Measurements from ENCODE around the gene MAP3K12. TPM values are rescaled to one million over a fixed set of nuclear protein-coding genes. Genes with fewer than 3 reads are reported as not detected.
"Not testable (repeated sequence)": the region's sequence is repeated elsewhere in the genome, so short reads cannot be mapped to it uniquely, and the experiment has no call there.

Gene MAP3K12
- total RNA-seq, 4 donors from 2014 or later, result 6.4 to 12.8 (median 9.4) TPM

DNA sequence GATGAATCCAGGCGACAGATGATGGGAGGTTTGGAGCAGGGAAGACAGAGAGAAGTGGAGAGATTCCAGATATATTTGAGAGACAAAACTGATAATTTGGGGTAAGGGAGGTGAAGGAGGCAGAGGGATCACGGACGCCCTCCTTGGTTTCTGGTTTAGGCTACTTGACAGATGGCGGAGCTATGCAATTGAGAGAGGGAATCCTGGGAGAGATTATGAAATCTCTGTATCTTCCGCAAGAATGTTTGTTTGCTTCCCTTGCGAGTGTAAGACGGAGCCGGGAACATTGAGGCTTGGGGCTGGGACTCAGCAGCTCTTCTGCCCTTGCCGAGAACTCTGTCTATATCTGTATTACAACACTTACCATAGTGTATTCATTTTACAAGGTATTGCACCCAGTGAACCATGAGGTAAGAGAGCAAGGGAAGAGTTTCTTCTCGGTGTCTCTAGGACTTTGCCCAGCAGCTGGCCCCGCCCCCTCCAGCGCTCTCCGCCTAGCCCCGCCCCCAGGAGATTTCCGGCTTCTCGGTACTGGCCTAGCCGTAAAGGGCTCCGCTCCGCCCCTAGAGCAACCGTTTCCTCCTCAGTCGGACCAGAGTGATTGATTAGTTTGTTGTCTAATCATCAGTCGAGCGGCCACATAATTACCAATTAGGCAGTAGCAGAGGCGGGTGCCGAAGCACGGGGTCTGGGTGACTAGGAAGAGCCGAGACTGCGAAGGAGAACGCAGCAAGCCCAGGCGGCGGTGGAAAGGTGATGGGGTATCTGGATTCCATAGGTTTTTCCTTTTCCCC, 58.0 kb downstream of the MAP3K12 start, which contains the start of gene PRR13:
TSS of gene PRR13 (plus strand) at position 695 of the 794 bp plus-strand sequence. CDS start 981 bp downstream, outside the sequence.
- 2% methylated on average over 31 of the region's 31 CpGs for WGBS, 2 donors
- DNase-seq (ENCODE audit: low spot score in 2 of 2), result peak; percentile 99 to 100
- peak within 1 kb of the TSS; percentile 70 for H3K4me3 ChIP-seq (ENCODE audit: low read depth, poor library complexity, severe bottlenecking)
- peak in 1 of 2 donors; percentile 88 for TF ChIP-seq POLR2A (IDR thresholded peaks at IDR 0.05)
- TF ChIP-seq, protein P1, sequence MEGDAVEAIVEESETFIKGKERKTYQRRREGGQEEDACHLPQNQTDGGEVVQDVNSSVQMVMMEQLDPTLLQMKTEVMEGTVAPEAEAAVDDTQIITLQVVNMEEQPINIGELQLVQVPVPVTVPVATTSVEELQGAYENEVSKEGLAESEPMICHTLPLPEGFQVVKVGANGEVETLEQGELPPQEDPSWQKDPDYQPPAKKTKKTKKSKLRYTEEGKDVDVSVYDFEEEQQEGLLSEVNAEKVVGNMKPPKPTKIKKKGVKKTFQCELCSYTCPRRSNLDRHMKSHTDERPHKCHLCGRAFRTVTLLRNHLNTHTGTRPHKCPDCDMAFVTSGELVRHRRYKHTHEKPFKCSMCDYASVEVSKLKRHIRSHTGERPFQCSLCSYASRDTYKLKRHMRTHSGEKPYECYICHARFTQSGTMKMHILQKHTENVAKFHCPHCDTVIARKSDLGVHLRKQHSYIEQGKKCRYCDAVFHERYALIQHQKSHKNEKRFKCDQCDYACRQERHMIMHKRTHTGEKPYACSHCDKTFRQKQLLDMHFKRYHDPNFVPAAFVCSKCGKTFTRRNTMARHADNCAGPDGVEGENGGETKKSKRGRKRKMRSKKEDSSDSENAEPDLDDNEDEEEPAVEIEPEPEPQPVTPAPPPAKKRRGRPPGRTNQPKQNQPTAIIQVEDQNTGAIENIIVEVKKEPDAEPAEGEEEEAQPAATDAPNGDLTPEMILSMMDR (IDR thresholded peaks at IDR 0.05), result no peak
- intact Hi-C loops (cut with DNase I; ENCODE audit: low total_unique reads), result no loop called here

DNA sequence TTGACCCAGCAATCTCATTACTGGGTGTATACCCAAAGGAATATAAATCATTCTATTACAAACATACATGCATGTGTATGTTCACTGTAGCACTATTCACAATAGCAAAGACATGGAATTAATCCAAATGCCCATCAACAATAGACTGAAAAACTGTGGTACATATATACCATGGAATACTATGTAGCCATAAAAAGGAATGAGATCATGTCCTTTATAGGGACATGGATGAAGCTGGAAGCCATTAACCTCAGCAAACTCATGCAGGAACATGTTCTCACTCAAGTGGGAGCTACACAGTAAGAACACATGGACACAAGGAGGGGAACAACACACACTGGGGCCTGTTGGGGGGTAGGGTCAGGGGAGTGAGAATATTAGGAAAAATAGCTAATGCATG, 59.7 kb downstream of the MAP3K12 start:
- DNase-seq (ENCODE audit: low spot score in 2 of 2); H3K4me3 ChIP-seq (ENCODE audit: low read depth, poor library complexity, severe bottlenecking); intact Hi-C loops (cut with DNase I; ENCODE audit: low total_unique reads): not testable (repeated sequence)

- H3K4me3 ChIP-seq (ENCODE audit: low read depth, poor library complexity, severe bottlenecking); DNase-seq (ENCODE audit: low spot score in 2 of 2); intact Hi-C loops (cut with DNase I; ENCODE audit: low total_unique reads): not testable (repeated sequence)
- 90 to 93% methylated on average over 9 of the region's 9 CpGs for WGBS, 2 donors
Observed at GRCh38 chr12:53435326-53435725, 63.9 kb downstream of the MAP3K12 start.

DNA sequence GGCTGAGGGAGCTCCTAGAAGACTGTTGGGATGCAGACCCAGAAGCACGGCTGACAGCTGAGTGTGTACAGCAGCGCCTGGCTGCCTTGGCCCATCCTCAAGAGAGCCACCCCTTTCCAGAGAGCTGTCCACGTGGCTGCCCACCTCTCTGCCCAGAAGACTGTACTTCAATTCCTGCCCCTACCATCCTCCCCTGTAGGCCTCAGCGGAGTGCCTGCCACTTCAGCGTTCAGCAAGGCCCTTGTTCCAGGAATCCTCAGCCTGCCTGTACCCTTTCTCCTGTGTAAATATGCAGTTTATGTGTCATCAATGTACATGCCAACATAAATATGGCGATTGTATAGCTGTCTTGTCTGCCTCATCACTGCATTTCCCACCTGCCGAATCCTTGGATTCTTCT, 68.1 kb downstream of the MAP3K12 start:
- no peak for DNase-seq (ENCODE audit: low spot score in 2 of 2)
- intact Hi-C loops (cut with DNase I; ENCODE audit: low total_unique reads), result no loop called here
- H3K4me3 ChIP-seq (ENCODE audit: low read depth, poor library complexity, severe bottlenecking), result no peak overlapping the region
- TF ChIP-seq, protein P1 (IDR thresholded peaks at IDR 0.05), result no peak
- TF ChIP-seq POLR2A (IDR thresholded peaks at IDR 0.05), result no peak
- 82 to 83% methylated on average over 7 of the region's 7 CpGs for WGBS, 2 donors

GRCh38 chr12:53430116-53430515, 69.1 kb downstream of the MAP3K12 start:
- intact Hi-C loops (cut with DNase I; ENCODE audit: low total_unique reads), result no loop called here
- WGBS, 2 donors, result 89 to 91% methylated on average over 5 of the region's 5 CpGs
- H3K4me3 ChIP-seq (ENCODE audit: low read depth, poor library complexity, severe bottlenecking), result no peak overlapping the region
- no peak for DNase-seq (ENCODE audit: low spot score in 2 of 2)
- TF ChIP-seq POLR2A (IDR thresholded peaks at IDR 0.05), result no peak
- TF ChIP-seq, protein P1 (IDR thresholded peaks at IDR 0.05), result no peak

Other genes starting within 250 kb of the MAP3K12 start
- 10 to 100 TPM in 1 of 4 donors, 1 to 10 TPM in 3; 4.7 to 13.6 (median 5.8) TPM for gene ESPL1, start 231.2 kb downstream of the MAP3K12 start, total RNA-seq
- gene PFDN5, start 203.9 kb downstream of the MAP3K12 start, total RNA-seq, result 100 to 1,000 TPM; 522 to 562 (median 543) TPM
- gene MYG1, start 199.8 kb downstream of the MAP3K12 start, total RNA-seq, result 10 to 100 TPM; 39.2 to 53.5 (median 46.8) TPM
- gene AAAS, start 177.8 kb downstream of the MAP3K12 start, total RNA-seq, result 10 to 100 TPM; 41.4 to 47.1 (median 44.8) TPM
- gene SP7, start 163.1 kb downstream of the MAP3K12 start, total RNA-seq, result not detected
- gene SP1, start 119.3 kb downstream of the MAP3K12 start, total RNA-seq, result 100 to 1,000 TPM in 2 of 4 donors, 10 to 100 TPM in 2; 89.6 to 111 (median 100) TPM
- under 1 TPM in 1 of 4 donors, not detected in 3; 0.62 TPM for gene AMHR2, start 75.6 kb downstream of the MAP3K12 start, total RNA-seq
- gene PRR13, start 57.7 kb downstream of the MAP3K12 start, total RNA-seq, result 10 to 100 TPM; 33.2 to 62.6 (median 49.9) TPM
- 100 to 1,000 TPM; 343 to 507 (median 389) TPM for gene PCBP2, start 47.4 kb downstream of the MAP3K12 start, total RNA-seq
- gene TARBP2, start 1.8 kb upstream of the MAP3K12 start, total RNA-seq, result 10 to 100 TPM; 25.9 to 34.1 (median 31.0) TPM
- not detected for gene NPFF, start 8.0 kb upstream of the MAP3K12 start, total RNA-seq
- gene ATF7, start 126.9 kb upstream of the MAP3K12 start, total RNA-seq, result 10 to 100 TPM; 25.1 to 34.4 (median 29.0) TPM
- gene ATP5MC2, start 176.6 kb upstream of the MAP3K12 start, total RNA-seq, result 100 to 1,000 TPM; 214 to 533 (median 318) TPM
- 100 to 1,000 TPM; 313 to 432 (median 391) TPM for gene CALCOCO1, start 228.0 kb upstream of the MAP3K12 start, total RNA-seq